Osteocyte (in vitro differentiated cells): ENCODE data around the gene SMIM20. TPM values are rescaled to one million over a fixed set of nuclear protein-coding genes. Genes with fewer than 3 reads are reported as not detected.

Experiments used
- DNase-seq: peaks from one replicate; pipeline ENCODE4 v3.0.0; 2021; ENCODE audit warnings: mixed read lengths; ENCODE audit not compliant: unreplicated experiment; ENCODE audit errors: extremely low spot score
- H3K27ac Mint-ChIP-seq: one replicate; pipeline ENCODE4 v1.8.0; 2021; ENCODE audit warnings: mild to moderate bottlenecking, mixed read lengths; ENCODE audit not compliant: unreplicated experiment
- H3K27me3 Mint-ChIP-seq: one replicate; pipeline ENCODE4 v1.8.0; 2021; ENCODE audit warnings: mixed read lengths; ENCODE audit not compliant: unreplicated experiment
- H3K36me3 Mint-ChIP-seq: one replicate; pipeline ENCODE4 v1.8.0; 2021; ENCODE audit warnings: mixed read lengths; ENCODE audit not compliant: unreplicated experiment
- H3K4me1 Mint-ChIP-seq: one replicate; pipeline ENCODE4 v1.8.0; 2021; ENCODE audit warnings: mixed read lengths; ENCODE audit not compliant: unreplicated experiment
- H3K4me3 Mint-ChIP-seq: one replicate; pipeline ENCODE4 v1.8.0; 2021; ENCODE audit warnings: mild to moderate bottlenecking, moderate library complexity, mixed read lengths; ENCODE audit not compliant: unreplicated experiment
- H3K9me3 Mint-ChIP-seq: one replicate; pipeline ENCODE4 v1.8.0; 2021; ENCODE audit warnings: mixed read lengths; ENCODE audit not compliant: unreplicated experiment
- total RNA-seq: library from RNA; stranded (reverse); gene quantifications from 2 replicates; pipeline ENCODE4 v1.2.1, GENCODE V29; 2021
- TF ChIP-seq, protein P1 (sequence below): fragments of 200-600 bp; sonication (generic); IDR thresholded peaks from 2 replicates; pipeline ENCODE4 v1.5.0; 2021; ENCODE audit warnings: antibody characterized with exemption, mild to moderate bottlenecking, moderate library complexity

SMIM20 gene
- total RNA-seq, 1 donor from 2014 or later, result 28.4 TPM

DNA sequence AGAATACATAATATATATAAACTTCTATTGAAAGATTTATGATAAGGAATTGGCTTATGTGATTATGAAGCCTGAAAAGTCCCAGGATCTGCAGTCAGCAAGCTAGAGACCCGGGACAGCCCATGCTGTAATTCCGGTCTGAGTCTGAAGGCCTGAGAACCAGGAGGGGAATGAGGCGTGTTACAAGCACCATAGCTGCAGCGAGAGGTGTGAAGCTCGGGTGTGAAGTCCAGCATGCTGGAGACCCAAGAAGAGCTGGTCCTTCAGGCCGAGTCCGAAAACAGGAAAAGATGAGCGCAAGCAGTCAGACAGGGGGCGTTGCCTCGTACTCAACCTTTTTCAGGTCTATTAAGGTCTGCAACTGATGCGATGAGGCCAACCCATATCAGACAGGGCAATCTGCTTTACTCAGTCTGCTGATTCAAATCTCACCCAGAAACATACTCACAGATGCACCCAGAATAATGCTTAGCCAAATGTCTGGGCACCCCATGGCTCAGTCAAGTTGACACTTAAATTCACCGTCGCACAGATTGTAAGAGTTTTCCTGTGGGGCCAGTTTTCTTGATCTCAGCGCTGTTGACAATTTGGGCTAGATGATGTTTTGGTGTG, 40.4 kb downstream of the SMIM20 start:
- peaks cover 3% of the 10 kb centered on the region for H3K4me1 Mint-ChIP-seq

DNA sequence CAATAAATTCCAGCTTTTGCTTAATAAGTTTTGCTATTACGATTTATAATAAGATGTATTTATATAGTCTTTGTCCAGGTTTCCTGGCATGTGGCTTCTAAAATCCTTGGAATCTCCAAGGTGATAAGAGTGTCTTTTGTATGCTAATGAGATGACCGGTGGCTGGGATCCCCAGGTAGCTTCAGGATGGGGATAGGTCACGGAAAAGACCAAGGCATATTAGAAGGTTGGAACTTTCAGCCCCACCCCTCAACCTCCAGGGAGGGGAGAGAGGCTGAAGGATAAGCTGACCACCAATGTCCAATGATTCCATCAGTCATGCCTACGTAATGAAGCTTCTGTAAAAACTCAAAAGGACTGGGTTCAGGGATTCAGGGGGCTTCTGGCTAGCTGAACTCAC, 41.7 kb downstream of the SMIM20 start:
- Mint-ChIP-seq H3K36me3 (no peaks in the 10 kb centered on the region), H3K9me3 (no peaks in the 10 kb centered on the region), H3K27me3 (peaks cover 42% of the 10 kb centered on the region), H3K4me3 (no peak overlapping the region), H3K4me1 (peaks cover 3% of the 10 kb centered on the region), H3K27ac (no peak overlapping the region)
- DNase-seq, result no peak
- TF ChIP-seq, protein P1, sequence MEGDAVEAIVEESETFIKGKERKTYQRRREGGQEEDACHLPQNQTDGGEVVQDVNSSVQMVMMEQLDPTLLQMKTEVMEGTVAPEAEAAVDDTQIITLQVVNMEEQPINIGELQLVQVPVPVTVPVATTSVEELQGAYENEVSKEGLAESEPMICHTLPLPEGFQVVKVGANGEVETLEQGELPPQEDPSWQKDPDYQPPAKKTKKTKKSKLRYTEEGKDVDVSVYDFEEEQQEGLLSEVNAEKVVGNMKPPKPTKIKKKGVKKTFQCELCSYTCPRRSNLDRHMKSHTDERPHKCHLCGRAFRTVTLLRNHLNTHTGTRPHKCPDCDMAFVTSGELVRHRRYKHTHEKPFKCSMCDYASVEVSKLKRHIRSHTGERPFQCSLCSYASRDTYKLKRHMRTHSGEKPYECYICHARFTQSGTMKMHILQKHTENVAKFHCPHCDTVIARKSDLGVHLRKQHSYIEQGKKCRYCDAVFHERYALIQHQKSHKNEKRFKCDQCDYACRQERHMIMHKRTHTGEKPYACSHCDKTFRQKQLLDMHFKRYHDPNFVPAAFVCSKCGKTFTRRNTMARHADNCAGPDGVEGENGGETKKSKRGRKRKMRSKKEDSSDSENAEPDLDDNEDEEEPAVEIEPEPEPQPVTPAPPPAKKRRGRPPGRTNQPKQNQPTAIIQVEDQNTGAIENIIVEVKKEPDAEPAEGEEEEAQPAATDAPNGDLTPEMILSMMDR, result no peak

More for the DNA sequence above, 40.4 kb downstream of the SMIM20 start:
- Mint-ChIP-seq H3K36me3 (no peaks in the 10 kb centered on the region), H3K27me3 (peaks cover 49% of the 10 kb centered on the region), H3K4me3 (no peak overlapping the region), H3K27ac (no peak overlapping the region), H3K9me3 (no peaks in the 10 kb centered on the region)
- DNase-seq, result no peak
- TF ChIP-seq, protein P1, result no peak

DNA sequence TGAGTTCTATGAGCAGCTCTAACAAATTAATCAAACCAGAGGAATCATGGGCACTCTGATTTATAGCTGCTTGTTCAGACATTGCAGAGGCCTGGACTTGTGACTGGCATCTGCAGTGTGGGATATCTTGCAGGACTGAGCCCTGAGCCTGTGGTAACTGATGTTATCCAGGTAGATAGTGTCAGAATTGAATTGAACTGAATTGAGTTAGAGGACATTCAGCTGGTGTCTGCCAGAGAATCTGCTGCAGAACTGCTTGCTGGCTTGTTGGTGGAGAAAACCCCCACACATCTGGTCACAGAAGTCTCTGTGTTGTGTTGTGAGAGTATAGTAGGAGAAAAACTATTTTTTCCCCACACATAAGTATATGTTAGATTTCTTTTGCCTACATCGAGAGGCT, 42.2 kb downstream of the SMIM20 start:
- TF ChIP-seq, protein P1, result no peak
- H3K9me3 Mint-ChIP-seq, result no peaks in the 10 kb centered on the region
- no peaks in the 10 kb centered on the region for H3K36me3 Mint-ChIP-seq
- H3K27ac Mint-ChIP-seq, result no peak overlapping the region
- no peak overlapping the region for H3K4me3 Mint-ChIP-seq
- DNase-seq, result no peak
- H3K27me3 Mint-ChIP-seq, result peaks cover 36% of the 10 kb centered on the region
- peaks cover 3% of the 10 kb centered on the region for H3K4me1 Mint-ChIP-seq

DNA sequence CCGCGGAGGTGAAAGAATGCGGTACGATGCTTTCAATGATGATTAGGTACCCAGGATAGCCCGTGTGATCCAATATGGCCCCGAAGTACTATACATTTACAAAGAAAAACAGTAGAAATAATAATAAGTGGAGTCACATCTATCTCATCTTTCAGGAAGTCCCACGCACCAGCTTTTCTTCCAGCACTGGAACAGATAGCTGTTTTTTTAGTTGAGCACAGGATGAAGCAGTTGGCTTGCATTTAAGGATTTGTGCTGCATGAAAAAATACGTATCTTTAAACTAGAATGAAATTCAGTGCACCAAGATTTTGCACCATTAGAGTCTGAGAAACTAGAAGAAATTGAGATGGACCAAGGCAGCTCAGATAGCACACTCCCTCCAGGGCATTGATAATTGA, 44.1 kb downstream of the SMIM20 start:
- DNase-seq, result no peak
- H3K36me3 Mint-ChIP-seq, result no peaks in the 10 kb centered on the region
- TF ChIP-seq, protein P1, result no peak
- peaks cover 3% of the 10 kb centered on the region for H3K4me1 Mint-ChIP-seq
- no peak overlapping the region for H3K4me3 Mint-ChIP-seq
- H3K27ac Mint-ChIP-seq, result no peak overlapping the region
- no peaks in the 10 kb centered on the region for H3K9me3 Mint-ChIP-seq
- H3K27me3 Mint-ChIP-seq, result peaks cover 30% of the 10 kb centered on the region

DNA sequence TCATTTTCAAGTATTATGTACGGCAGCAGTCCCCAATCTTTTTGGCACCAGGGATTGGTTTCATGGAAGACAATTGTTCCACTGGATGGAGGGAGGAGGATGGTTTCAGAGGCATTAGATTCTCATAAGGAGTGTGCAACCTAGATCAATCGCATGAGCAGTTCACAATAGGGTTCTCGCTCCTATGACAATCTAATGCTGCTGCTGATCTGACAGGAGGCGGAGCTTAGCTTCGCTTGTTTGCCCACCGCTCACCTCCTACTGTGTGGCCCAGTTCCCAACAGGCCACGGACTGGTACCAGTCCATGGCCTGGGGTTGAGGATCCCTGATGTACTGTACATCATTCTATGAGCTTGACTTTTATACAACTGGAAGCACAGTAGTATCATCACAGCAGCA, 48.4 kb downstream of the SMIM20 start:
- DNase-seq, result no peak
- Mint-ChIP-seq H3K4me1 (peaks cover 2% of the 10 kb centered on the region), H3K27ac (no peak overlapping the region)

More for the DNA sequence above, 48.4 kb downstream of the SMIM20 start:
- TF ChIP-seq, protein P1, result no peak
- no peaks in the 10 kb centered on the region for H3K36me3 Mint-ChIP-seq
- H3K9me3 Mint-ChIP-seq, result no peaks in the 10 kb centered on the region
- H3K27me3 Mint-ChIP-seq, result peaks cover 9% of the 10 kb centered on the region
- H3K4me3 Mint-ChIP-seq, result no peak overlapping the region
